NB4 (cell line): ENCODE data around the gene DNPH1.

Experiments
- DNase-seq: peaks from one replicate; pipeline ENCODE4 v3.0.0; 2010; ENCODE audit warnings: low read depth
- H3K4me3 ChIP-seq: one replicate; pipeline ENCODE4 v1.5.1; 2011; ENCODE audit warnings: mild to moderate bottlenecking, low read depth, low read length, moderate library complexity
- CTCF ChIP-seq: IDR thresholded peaks from one replicate; pipeline ENCODE4 v1.5.1; 2012; ENCODE audit warnings: low read depth, low read length
- MAX ChIP-seq: IDR thresholded peaks from 2 replicates; pipeline ENCODE4 v1.6.1; 2011; ENCODE audit warnings: low read depth, low read length
- MYC ChIP-seq: IDR thresholded peaks from 2 replicates; pipeline ENCODE4 v1.6.1; 2011; ENCODE audit warnings: low read depth, low read length
- POLR2A ChIP-seq: IDR thresholded peaks from 2 replicates; pipeline ENCODE4 v1.6.1; 2011; ENCODE audit warnings: mild to moderate bottlenecking; ENCODE audit not compliant: insufficient read length; ENCODE audit errors: extremely low read depth

DNPH1 gene

GRCh38 chr6:43255408-43256054, 26.2 kb upstream of the DNPH1 start:
- TF ChIP-seq CTCF, result no peak
- TF ChIP-seq MAX, result no peak
- TF ChIP-seq MYC, result no peak
- no peak for TF ChIP-seq POLR2A
- H3K4me3 ChIP-seq, result no peak overlapping the region
- DNase-seq, result no peak

GRCh38 chr6:43254846-43255245, 25.6 kb upstream of the DNPH1 start:
- no peak for DNase-seq
- H3K4me3 ChIP-seq, result no peak overlapping the region
- no peak for TF ChIP-seq MAX
- TF ChIP-seq POLR2A, result no peak
- TF ChIP-seq CTCF, result no peak
- no peak for TF ChIP-seq MYC

DNA sequence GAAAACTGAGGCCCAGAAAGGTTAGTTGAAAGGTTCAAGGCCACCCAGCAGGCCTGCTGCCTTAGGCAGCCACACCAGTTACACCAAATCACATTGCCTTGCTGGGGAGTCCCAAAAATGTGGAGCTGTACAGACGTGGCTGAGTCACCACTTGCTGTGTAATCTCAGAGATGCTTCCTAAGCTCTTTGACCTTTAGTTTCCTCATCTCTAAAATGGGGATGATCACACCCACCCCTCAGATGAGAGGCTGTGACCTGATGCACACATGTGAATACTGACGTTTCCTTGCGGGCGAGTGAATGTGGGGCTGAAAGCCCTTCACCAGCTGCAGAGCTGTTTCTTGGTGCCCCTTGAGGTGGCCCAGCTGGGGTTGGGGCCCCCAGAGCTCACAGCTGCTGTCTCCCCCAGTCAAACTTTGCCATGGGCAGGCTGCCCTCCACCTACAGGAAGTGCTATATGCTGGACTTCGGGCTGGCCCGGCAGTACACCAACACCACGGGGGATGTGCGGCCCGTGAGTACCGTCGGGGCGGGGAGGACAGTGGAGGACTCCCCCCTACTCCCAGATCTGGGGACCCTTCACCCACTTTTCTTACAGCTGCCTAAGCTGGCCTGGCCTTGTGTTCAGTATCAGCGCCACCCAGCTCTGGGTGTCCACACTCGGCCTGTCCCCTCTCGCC, 25.0 kb upstream of the DNPH1 start:
- no peak overlapping the region for H3K4me3 ChIP-seq
- TF ChIP-seq MAX (no peak), CTCF (no peak), POLR2A (no peak), MYC (no peak)
- DNase-seq, result no peak

DNA sequence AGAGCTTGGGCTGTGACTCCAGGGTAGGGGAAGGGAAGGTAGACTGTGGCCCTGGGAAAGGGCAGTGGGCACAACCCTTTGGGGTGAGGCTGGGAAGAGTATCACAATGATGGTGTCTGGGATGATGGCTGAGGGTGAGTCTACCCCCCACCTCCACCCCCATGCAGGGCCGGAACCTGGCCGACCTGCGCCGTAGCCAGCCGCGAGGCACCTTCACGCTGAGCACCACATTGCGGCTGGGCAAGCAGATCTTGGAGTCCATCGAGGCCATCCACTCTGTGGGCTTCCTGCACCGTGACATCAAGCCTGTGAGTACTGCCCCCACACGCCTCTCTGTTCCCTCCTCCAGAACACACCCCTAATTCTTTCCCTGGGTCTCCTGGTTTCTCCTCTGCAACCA, 24.1 kb upstream of the DNPH1 start:
- no peak for DNase-seq
- no peak for TF ChIP-seq CTCF
- TF ChIP-seq POLR2A, result no peak
- no peak for TF ChIP-seq MYC
- TF ChIP-seq MAX, result no peak
- H3K4me3 ChIP-seq, result no peak overlapping the region

DNA sequence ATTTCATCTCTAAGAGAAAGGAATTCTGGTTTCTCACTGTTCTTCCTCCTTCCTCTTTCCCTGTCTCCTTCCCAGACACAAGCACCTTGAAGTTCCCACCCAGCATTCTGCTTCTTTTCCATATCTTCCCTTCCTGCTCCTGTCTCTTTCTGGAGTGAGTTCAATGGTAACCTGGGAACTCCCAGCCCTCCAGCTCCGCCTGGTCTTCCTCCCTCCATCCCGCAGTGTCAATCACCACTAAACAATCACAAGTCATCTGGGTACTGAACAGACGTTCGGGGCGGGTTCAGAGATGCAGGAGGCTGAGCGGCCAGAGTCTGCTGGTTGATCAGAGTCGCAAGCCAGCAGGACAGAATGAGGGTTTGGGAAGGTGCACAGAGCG, 21.7 kb upstream of the DNPH1 start:
- H3K4me3 ChIP-seq, result no peak overlapping the region
- TF ChIP-seq CTCF (no peak), POLR2A (no peak), MAX (no peak), MYC (no peak)
- DNase-seq, result no peak

GRCh38 chr6:43248791-43249190, 19.5 kb upstream of the DNPH1 start:
- DNase-seq, result no peak
- TF ChIP-seq MYC (no peak), MAX (no peak), POLR2A (no peak), CTCF (no peak)
- H3K4me3 ChIP-seq, result no peak overlapping the region
